T47D (cell line): ENCODE measurements around the gene ACSM3.

Experiments
- DNase-seq, 2 experiments: peaks; one replicate each; pipeline versions ENCODE4 v3.0.0 to v3.0.0-alpha.2; 2011 to 2012; ENCODE audit warnings: low read depth in 1 of 2, low spot score in 1 of 2
- JUND ChIP-seq: IDR thresholded peaks from 2 replicates; pipeline ENCODE4 v1.6.1; 2012; ENCODE audit warnings: low read depth
- in situ Hi-C: cut with HindIII; loops from 2 replicates; pipeline ENCODE4 v1.10.0; 2016; ENCODE audit warnings: low sequenced_read_pairs, low pct_unique_long_range_greater_than_20kb

The ACSM3 gene

GRCh38 chr16:20765732-20766131 is 1.9 kb downstream of the ACSM3 start:
- in situ Hi-C loops = no loop called here
- DNase-seq = no peak
- no peak for TF ChIP-seq JUND

DNA sequence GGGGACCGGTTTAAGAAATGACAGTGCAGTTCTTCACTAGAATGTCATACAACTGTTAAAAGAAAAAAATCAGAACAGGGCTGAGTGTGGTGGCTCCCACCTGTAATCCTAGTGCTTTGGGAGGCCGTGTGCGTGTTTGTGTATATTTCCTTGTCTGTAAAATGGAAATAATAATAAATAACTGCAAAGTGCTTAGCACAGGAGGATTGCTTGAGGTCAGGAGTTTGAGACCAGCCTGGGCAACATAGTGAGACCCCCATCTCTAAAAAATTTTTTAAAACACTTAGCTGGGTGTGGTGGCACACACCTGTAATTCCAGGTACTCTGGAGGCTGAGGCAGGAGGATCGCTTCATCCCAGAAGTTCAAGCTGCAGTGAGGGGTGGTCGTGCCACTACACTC is 2.5 kb downstream of the ACSM3 start:
- no peak for TF ChIP-seq JUND
- in situ Hi-C loops = no loop called here
- DNase-seq = no peak

DNA sequence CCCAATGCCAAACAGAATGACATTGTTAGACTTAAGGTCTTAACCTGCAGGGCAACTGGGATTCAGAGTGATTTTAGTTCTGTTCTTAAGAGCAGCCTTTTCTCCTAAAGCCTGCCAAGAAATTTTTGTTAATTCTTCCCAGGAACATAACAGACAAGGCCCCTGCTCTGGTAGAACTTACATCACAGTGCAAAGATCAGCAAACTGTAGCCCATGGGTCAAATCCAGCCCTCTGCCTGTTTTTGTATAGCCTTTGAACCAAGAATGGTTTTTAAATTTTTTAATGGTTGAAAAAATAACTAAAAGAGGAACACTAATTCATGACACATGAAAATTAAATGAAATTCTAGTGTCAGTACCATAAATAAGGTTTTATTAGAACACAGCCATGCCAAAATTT is 3.8 kb downstream of the ACSM3 start:
- in situ Hi-C loops = no loop called here
- no peak for DNase-seq
- no peak for TF ChIP-seq JUND

DNA sequence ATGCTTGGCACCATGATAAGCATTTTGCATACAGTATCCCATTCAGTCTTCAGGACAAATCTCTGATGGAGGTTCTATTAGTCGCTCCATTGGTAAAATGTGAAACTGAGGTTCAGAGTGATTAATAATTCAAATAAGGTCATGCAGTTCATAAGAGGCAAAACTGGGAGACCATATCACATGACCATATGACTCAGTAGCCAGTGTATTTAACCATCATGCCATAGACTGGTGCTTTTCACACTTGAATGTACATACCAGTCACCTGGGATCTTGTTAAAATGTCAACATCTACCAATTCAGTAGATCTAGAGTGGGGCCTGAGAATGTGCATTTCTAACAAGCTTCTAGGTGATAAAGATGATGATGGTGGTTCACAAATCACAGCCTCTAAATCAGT is 4.3 kb downstream of the ACSM3 start:
- in situ Hi-C loops = no loop called here
- DNase-seq = no peak
- TF ChIP-seq JUND = no peak

DNA sequence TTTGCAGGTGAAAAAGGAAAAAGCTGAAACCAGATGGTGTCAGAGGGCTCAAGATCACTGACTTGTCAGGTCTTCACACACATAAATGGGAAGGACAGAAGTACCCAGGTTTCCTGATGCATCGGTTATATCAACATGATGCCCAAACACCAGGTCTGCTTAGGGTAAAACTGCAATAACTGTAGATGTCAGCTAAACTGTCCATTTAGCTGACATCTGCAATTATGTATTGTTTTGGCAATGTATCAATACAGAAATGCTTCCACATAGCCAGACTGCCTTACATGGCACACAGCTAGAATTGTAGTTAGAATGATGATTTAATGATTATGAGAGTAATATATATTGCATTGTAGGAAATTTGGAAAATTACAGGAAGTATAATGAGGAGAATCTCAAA is 5.0 kb downstream of the ACSM3 start:
- no peak for DNase-seq
- in situ Hi-C loops = no loop called here
- TF ChIP-seq JUND = no peak

GRCh38 chr16:20773679-20774078 is 9.9 kb downstream of the ACSM3 start:
- no peak for TF ChIP-seq JUND
- in situ Hi-C loops = no loop called here
- no peak for DNase-seq

DNA sequence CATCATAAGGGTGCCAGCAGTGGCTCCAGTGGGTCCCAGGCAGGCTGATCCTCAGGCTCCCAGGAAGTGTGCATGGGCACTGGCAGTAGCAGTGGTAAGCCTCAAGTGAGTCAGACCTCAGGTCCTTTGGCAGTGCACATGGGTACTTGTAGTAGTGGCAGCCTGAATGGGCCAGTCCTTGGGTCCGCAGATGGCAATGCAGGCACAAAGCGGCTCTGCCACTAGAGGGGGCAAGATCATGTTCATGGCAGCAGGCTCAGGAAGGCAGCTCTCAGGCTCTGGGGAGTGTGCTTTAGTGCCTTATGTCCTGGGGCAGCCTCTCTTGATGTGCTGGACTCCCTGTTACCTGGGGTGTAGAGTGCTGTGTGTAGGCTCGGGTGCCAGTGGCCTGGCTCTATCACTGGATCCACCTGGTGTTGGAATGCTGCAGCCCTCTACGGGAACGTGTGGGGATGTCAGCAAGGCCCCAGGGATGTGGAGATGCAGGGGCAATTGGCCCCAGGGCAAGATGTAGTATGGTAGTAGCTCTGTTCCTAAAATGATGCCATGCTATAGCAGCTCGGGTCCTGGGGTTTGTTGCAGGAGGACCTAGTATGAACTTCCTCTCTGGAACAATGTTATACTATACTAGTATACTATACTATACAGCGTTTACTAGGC is 11.0 kb downstream of the ACSM3 start:
- no peak for TF ChIP-seq JUND
- in situ Hi-C loops = no loop called here

GRCh38 chr16:20781697-20782096 is 17.9 kb downstream of the ACSM3 start:
- TF ChIP-seq JUND = no peak
- DNase-seq = no peak
- in situ Hi-C loops = no loop called here

More for the DNA sequence above, 11.0 kb downstream of the ACSM3 start:
- DNase-seq = peak; percentile 40 to 82

DNA sequence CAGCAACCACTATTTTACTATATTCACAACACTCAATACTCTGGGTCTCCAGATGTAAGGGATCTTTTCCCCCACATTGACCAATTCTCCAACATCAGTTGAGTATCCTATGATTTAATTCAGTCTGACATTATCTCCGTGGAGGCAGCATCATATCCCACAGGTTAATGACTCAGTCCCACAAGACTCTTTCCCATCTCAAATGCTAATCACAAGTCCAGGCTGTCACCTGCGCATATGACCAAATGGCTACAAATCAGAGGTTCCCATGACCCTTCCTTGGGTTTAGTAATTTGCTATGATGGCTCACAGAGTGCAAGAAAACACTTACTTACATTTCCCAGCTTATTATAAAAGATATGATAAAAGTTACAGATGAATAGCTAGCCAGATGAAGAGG is 18.7 kb downstream of the ACSM3 start:
- in situ Hi-C loops = no loop called here
- DNase-seq = no peak
- no peak for TF ChIP-seq JUND

DNA sequence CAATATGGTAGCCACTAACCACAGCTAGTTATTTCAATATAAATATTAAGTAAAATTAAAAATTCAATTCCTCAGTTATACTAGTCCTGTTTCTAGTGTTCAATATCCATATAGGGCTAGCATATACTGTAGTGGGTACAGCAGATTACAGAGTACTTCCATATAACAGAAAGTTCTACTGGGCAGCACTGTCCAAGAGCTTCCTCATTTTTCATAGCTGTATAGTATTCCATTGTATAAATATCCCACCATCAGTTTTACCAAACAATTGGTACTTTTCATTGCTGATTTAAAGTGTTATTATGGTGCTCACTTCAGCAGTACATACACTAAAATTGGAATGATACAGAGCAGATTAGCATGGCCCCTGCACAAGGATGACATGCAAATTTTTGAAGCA is 20.4 kb downstream of the ACSM3 start:
- DNase-seq = no peak
- TF ChIP-seq JUND = no peak
- in situ Hi-C loops = no loop called here

DNA sequence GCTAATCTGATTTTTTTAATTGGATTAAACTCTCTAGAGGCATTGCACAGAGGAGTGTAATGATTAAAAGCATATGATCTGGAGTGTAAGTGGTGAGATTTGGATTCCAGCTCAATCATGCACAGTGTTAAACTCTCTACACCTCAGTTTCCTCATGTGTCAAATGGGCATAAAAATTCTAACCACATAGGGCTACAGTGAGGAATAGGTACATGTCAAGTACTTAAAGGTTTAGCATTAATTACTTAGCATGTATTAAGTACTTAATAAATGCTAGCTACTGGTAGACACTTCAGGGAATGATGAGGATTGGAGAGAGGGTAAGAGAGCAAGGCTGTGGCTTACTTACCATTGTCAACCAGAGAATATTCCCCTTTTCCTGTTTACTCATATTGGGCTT is 25.3 kb downstream of the ACSM3 start:
- in situ Hi-C loops = no loop called here
- no peak for DNase-seq
- no peak for TF ChIP-seq JUND

GRCh38 chr16:20791923-20792612 is 28.3 kb downstream of the ACSM3 start:
- no peak for TF ChIP-seq JUND
- no peak for DNase-seq
- in situ Hi-C loops = no loop called here

DNA sequence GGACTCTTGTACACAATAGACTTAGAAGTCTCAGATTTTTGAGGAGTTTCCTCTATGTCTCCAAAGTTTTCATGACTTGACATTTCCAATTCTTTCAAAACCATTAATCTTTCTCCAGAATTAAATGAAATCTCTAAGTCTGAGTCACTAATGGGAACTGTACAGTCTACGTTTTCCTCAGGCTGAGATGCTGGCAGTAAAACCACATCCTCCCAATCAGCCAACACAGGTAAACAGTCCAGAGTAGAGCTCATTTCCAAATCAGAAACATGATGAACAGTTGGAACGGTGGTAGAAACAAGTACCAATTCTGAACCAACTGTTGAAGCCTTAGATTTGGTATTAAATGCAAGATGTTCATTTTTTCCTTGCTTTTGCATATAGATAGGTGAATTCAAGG is 34.5 kb downstream of the ACSM3 start:
- DNase-seq = no peak
- no peak for TF ChIP-seq JUND

DNA sequence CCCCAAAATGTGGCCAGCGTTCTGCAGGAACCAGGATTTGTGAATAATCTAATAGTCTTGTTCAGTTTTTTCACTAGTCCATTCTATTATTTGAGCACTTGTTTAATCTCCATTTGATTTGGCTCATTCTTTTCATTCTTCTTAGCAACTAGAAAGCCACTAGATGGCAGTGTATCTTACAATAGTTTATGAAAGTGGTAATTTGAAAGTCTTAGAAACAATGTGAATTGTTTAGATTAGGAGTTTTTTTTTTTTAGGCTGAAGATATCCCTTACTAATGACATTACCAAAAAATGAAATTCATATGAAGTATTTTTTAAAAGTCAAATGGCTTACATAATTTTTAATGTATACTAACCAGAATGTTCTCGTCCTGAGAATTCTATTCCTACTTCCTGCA is 35.8 kb downstream of the ACSM3 start:
- TF ChIP-seq JUND = no peak
- DNase-seq = peak in 1 of 2 experiments; percentile 26
- in situ Hi-C loops = no loop called here

More for the DNA sequence above, 34.5 kb downstream of the ACSM3 start:
- in situ Hi-C loops = no loop called here
